ENCODE measurements around the gene GRAP2. TPM values are rescaled to one million over a fixed set of nuclear protein-coding genes. Genes with fewer than 3 reads are reported as not detected.

The GRAP2 gene
- total RNA-seq, 1 experiment from 2014 or later, result 0.42 TPM

DNA sequence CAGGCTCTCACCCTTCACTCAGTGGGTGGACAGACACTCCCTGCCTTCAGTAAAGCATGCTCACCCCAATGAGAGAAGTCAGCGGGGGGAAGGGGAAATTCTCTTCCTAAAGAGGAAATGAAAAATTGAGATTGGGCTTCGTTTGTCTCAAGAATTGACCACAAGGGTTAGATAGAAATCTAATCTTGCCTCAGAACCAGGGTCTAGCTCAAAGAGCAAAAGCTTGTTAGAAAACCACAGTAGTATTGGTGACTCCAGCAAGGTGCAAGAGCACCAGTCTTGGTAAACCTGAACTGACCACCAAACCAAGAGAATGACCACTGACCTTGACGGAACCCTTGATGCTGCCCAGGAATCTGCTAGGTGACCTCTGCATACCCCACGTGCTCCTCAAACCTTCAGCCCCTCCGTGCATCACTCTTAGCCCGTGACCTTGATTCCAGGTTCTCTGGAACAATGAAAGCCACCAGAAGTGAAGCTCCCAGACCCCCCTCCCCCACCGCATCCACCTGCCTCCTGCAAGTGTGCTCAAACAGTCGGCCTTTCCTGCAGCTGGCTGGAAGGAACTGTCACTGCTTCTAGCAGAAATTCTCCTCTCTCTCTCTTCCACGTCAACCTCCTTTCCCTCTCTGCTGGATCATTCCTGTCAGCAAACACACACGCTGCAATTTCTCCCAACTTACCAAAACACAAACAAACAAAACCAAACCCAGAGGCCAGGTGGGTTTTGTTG is 56.2 kb downstream of the GRAP2 start:
- Histone ChIP-seq H4K20me1 (ENCODE audit: insufficient read depth) (no peaks in the 10 kb centered on the region), H3K4me3 (replicated peaks in 1 of 2; ENCODE audit: low read depth in 1 of 2, low read length in 2 of 2) (no peak overlapping the region), H3K9ac (ENCODE audit: low read length) (no peak overlapping the region), H3K4me1 (ENCODE audit: control insufficient read depth in 1 of 2, insufficient read depth in 2 of 2, low read length in 2 of 2) (peaks cover 15 to 35% of the 10 kb centered on the region in 2 experiments; a peak in 3 of 4 replicates), H3K36me3 (ENCODE audit: control insufficient read depth in 1 of 2, insufficient read depth in 2 of 2, low read length in 2 of 2) (no peaks in the 10 kb centered on the region), H2AFZ (ENCODE audit: low read depth, low read length, poor library complexity, severe bottlenecking) (no peak overlapping the region), H3K9me2 (ENCODE audit: insufficient read depth) (no peaks in the 10 kb centered on the region), H3K9me3 (ENCODE audit: control insufficient read depth in 1 of 2, insufficient read depth in 1 of 2, low read depth in 1 of 2, low read length in 2 of 2) (no peaks in the 10 kb centered on the region), H3K27ac (ENCODE audit: low read depth, low read length) (no peak overlapping the region), H3K79me2 (ENCODE audit: insufficient read depth, low read length) (no peaks in the 10 kb centered on the region), H3K27me3 (ENCODE audit: insufficient read depth, low read length) (no peaks in the 10 kb centered on the region; the same call in 1 of the 2 replicates), H3K4me2 (ENCODE audit: low read length) (no peak overlapping the region)
- ChIA-PET RAD21 (ENCODE audit: low non-redundant PET in 1 of 2, low total read pairs in 2 of 2, uncharacterized antibody in 2 of 2, unreplicated experiment in 2 of 2) (no interaction called here), POLR2A (no interaction called here), CTCF (no interaction called here)
- no peak for TF ChIP-seq SRF (IDR thresholded peaks at IDR 0.05; ENCODE audit: low read depth)
- TF ChIP-seq, protein P1, sequence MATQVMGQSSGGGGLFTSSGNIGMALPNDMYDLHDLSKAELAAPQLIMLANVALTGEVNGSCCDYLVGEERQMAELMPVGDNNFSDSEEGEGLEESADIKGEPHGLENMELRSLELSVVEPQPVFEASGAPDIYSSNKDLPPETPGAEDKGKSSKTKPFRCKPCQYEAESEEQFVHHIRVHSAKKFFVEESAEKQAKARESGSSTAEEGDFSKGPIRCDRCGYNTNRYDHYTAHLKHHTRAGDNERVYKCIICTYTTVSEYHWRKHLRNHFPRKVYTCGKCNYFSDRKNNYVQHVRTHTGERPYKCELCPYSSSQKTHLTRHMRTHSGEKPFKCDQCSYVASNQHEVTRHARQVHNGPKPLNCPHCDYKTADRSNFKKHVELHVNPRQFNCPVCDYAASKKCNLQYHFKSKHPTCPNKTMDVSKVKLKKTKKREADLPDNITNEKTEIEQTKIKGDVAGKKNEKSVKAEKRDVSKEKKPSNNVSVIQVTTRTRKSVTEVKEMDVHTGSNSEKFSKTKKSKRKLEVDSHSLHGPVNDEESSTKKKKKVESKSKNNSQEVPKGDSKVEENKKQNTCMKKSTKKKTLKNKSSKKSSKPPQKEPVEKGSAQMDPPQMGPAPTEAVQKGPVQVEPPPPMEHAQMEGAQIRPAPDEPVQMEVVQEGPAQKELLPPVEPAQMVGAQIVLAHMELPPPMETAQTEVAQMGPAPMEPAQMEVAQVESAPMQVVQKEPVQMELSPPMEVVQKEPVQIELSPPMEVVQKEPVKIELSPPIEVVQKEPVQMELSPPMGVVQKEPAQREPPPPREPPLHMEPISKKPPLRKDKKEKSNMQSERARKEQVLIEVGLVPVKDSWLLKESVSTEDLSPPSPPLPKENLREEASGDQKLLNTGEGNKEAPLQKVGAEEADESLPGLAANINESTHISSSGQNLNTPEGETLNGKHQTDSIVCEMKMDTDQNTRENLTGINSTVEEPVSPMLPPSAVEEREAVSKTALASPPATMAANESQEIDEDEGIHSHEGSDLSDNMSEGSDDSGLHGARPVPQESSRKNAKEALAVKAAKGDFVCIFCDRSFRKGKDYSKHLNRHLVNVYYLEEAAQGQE (IDR thresholded peaks at IDR 0.05; ENCODE audit: low read depth), result no peak
- TF ChIP-seq, protein P2, sequence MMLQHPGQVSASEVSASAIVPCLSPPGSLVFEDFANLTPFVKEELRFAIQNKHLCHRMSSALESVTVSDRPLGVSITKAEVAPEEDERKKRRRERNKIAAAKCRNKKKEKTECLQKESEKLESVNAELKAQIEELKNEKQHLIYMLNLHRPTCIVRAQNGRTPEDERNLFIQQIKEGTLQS (IDR thresholded peaks at IDR 0.05), result no peak
- TF ChIP-seq TCF7L2 (IDR thresholded peaks at IDR 0.05; ENCODE audit: borderline replicate concordance, extremely low read depth, insufficient read depth, insufficient read length), result no peak
- TF ChIP-seq, protein P3, sequence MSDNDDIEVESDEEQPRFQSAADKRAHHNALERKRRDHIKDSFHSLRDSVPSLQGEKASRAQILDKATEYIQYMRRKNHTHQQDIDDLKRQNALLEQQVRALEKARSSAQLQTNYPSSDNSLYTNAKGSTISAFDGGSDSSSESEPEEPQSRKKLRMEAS (IDR thresholded peaks at IDR 0.05), result no peak
- TF ChIP-seq, protein P4, sequence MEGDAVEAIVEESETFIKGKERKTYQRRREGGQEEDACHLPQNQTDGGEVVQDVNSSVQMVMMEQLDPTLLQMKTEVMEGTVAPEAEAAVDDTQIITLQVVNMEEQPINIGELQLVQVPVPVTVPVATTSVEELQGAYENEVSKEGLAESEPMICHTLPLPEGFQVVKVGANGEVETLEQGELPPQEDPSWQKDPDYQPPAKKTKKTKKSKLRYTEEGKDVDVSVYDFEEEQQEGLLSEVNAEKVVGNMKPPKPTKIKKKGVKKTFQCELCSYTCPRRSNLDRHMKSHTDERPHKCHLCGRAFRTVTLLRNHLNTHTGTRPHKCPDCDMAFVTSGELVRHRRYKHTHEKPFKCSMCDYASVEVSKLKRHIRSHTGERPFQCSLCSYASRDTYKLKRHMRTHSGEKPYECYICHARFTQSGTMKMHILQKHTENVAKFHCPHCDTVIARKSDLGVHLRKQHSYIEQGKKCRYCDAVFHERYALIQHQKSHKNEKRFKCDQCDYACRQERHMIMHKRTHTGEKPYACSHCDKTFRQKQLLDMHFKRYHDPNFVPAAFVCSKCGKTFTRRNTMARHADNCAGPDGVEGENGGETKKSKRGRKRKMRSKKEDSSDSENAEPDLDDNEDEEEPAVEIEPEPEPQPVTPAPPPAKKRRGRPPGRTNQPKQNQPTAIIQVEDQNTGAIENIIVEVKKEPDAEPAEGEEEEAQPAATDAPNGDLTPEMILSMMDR (IDR thresholded peaks at IDR 0.05 in 2 of 3, conservative IDR thresholded peaks at IDR 0.05 in 1 of 3; ENCODE audit: borderline replicate concordance in 1 of 3, insufficient read depth in 1 of 3, low read depth in 2 of 3, low read length in 2 of 3), result no peak
- no peak for TF ChIP-seq EZH2 (IDR thresholded peaks at IDR 0.05)
- TF ChIP-seq FOSL1 (IDR thresholded peaks at IDR 0.05; ENCODE audit: low read depth), result no peak
- TF ChIP-seq YY1 (IDR thresholded peaks at IDR 0.05; ENCODE audit: extremely low read depth, insufficient replicate concordance, low read depth, low read length), result no peak
- TF ChIP-seq CEBPB (IDR thresholded peaks at IDR 0.05; ENCODE audit: low read depth), result no peak
- TF ChIP-seq ZFX (IDR thresholded peaks at IDR 0.05), result no peak
- TF ChIP-seq ZNF274 (IDR thresholded peaks at IDR 0.05; ENCODE audit: low read depth, low read length), result no peak
- no peak for TF ChIP-seq POLR2A (IDR thresholded peaks at IDR 0.05; ENCODE audit: borderline replicate concordance, extremely low read depth, insufficient read depth, insufficient read length)
- TF ChIP-seq JUND (IDR thresholded peaks at IDR 0.05), result no peak
- TF ChIP-seq CBX3 (IDR thresholded peaks at IDR 0.05; ENCODE audit: low read depth), result no peak
- TF ChIP-seq SIN3A (IDR thresholded peaks at IDR 0.05; ENCODE audit: low read depth), result no peak
- TF ChIP-seq SP1 (IDR thresholded peaks at IDR 0.05; ENCODE audit: low read depth), result no peak
- TF ChIP-seq EZH2phosphoT487 (IDR thresholded peaks at IDR 0.05; ENCODE audit: borderline replicate concordance), result no peak
- DNase-seq (ENCODE audit: low read depth, low spot score) (no peak), ATAC-seq (no peak)
- intact Hi-C loops (cut with micrococcal nuclease), result no loop called here
- BruUV-seq (replicated peaks), result no TSS peak
